HepG2 (cell line): ENCODE results near the gene SPP1.
"Not testable (repeated sequence)": the region's sequence is repeated elsewhere in the genome, so short reads cannot be mapped to it uniquely, and the experiment has no call there.

Experiments
- ATF3 ChIP-seq: sonication (generic); formaldehyde crosslinking; IDR thresholded peaks from 2 replicates; pipeline ENCODE4 v1.4.0; 2020; ENCODE audit warnings: missing genetic modification reagents
- BHLHE40 ChIP-seq: IDR thresholded peaks from 2 replicates; pipeline ENCODE4 v1.6.1; 2011; ENCODE audit warnings: low read length, improper control_type of control experiment
- CBX2 ChIP-seq, 2 experiments: fragments of 200-600 bp in 1 of 2; sonication (generic); formaldehyde crosslinking in 1 of 2; IDR thresholded peaks; 2 replicates each; pipeline versions ENCODE4 v1.7.0 to v1.8.1; 2018 to 2022; ENCODE audit warnings: low read depth in 2 of 2, low read length in 1 of 2, mild to moderate bottlenecking in 1 of 2, missing genetic modification reagents in 1 of 2
- CBX5 ChIP-seq: sonication (generic); formaldehyde crosslinking; IDR thresholded peaks from 2 replicates; pipeline ENCODE4 v1.4.0; 2020; ENCODE audit warnings: missing genetic modification reagents, borderline replicate concordance
- CTCF ChIP-seq: sonication (generic); formaldehyde crosslinking; IDR thresholded peaks from 2 replicates; pipeline ENCODE4 v1.5.0; 2020; ENCODE audit warnings: mild to moderate bottlenecking, missing genetic modification reagents, moderate library complexity
- EZH2 ChIP-seq: conservative IDR thresholded peaks from 2 replicates; pipeline ENCODE4 v1.6.1; 2012; ENCODE audit warnings: mild to moderate bottlenecking, low read depth, low read length, moderate library complexity
- HMGXB4 ChIP-seq, 2 experiments: sonication (generic) in 1 of 2; formaldehyde crosslinking in 1 of 2; IDR thresholded peaks; 2 replicates each; pipeline versions ENCODE4 v1.4.0 to v1.6.1; 2018 to 2020; ENCODE audit warnings: missing genetic modification reagents in 2 of 2, borderline replicate concordance in 1 of 2, low read depth in 1 of 2, mild to moderate bottlenecking in 1 of 2, missing biosample characterization in 1 of 2
- KLF13 ChIP-seq: sonication (generic); formaldehyde crosslinking; IDR thresholded peaks from 2 replicates; pipeline ENCODE4 v1.4.0; 2020; ENCODE audit warnings: mild to moderate bottlenecking, missing genetic modification reagents
- NFE2L2 ChIP-seq: fragments of 150-350 bp; IDR thresholded peaks from 2 replicates; pipeline ENCODE4 v1.6.1; 2014; ENCODE audit warnings: low read length
- NKX3-1 ChIP-seq: sonication (generic); formaldehyde crosslinking; IDR thresholded peaks from 2 replicates; pipeline ENCODE4 v1.5.0; 2020; ENCODE audit warnings: missing genetic modification reagents
- POLR2A ChIP-seq, 2 experiments: IDR thresholded peaks; 2 replicates each; pipeline ENCODE4 v1.6.1; 2011; ENCODE audit warnings: low read depth in 2 of 2, low read length in 2 of 2, mild to moderate bottlenecking in 1 of 2, moderate library complexity in 1 of 2; ENCODE audit not compliant: insufficient read depth in 1 of 2
- PRDM15 ChIP-seq: sonication (generic); formaldehyde crosslinking; IDR thresholded peaks from 2 replicates; pipeline ENCODE4 v1.4.0; 2020; ENCODE audit warnings: missing genetic modification reagents
- ZNF510 ChIP-seq: sonication (generic); formaldehyde crosslinking; IDR thresholded peaks from 2 replicates; pipeline ENCODE4 v1.4.0; 2020; ENCODE audit warnings: low read depth, mild to moderate bottlenecking, missing genetic modification reagents

GRCh38 chr4:87940809-87941208 lies 34.7 kb upstream of the SPP1 start:
- TF ChIP-seq KLF13 (CRISPR knock-in tag); EZH2; BHLHE40; CBX2 (IDR thresholded peaks at IDR 0.05; ENCODE audit: low read depth, low read length); CBX2 (CRISPR knock-in tag; IDR thresholded peaks at IDR 0.05; ENCODE audit: low read depth); CBX5 (CRISPR knock-in tag); HMGXB4 (CRISPR knock-in tag; IDR thresholded peaks at IDR 0.05; ENCODE audit: borderline replicate concordance in 1 of 2, low read depth in 1 of 2); PRDM15 (CRISPR knock-in tag); POLR2A (IDR thresholded peaks at IDR 0.05; ENCODE audit: insufficient read depth in 1 of 2, low read depth in 2 of 2, low read length in 2 of 2); ATF3 (CRISPR knock-in tag); NKX3-1 (CRISPR knock-in tag); NFE2L2; ZNF510 (CRISPR knock-in tag); CTCF: not testable (repeated sequence)
